Measurements from ENCODE around the gene ABCA7.

Gene ABCA7

GRCh38 chr19:1035998-1036621 lies 3.8 kb upstream of the ABCA7 start:
- DNase-seq (ENCODE audit: extremely low read depth, low read depth): no peak
- no peak for TF ChIP-seq CTCF (IDR thresholded peaks at IDR 0.05; ENCODE audit: low read depth, low read length, missing control alignments)
- no peak overlapping the region for H3K4me3 ChIP-seq (replicated peaks; ENCODE audit: low read depth, low read length)

GRCh38 chr19:1037621-1038064 lies 2.3 kb upstream of the ABCA7 start:
- TF ChIP-seq CTCF (IDR thresholded peaks at IDR 0.05; ENCODE audit: low read depth, low read length, missing control alignments): no peak
- no peak overlapping the region for H3K4me3 ChIP-seq (replicated peaks; ENCODE audit: low read depth, low read length)
- DNase-seq (ENCODE audit: extremely low read depth, low read depth): no peak

GRCh38 chr19:1038978-1039645 lies 795 bp upstream of the ABCA7 start:
- H3K4me3 ChIP-seq (replicated peaks; ENCODE audit: low read depth, low read length): no peak overlapping the region
- no peak for DNase-seq (ENCODE audit: extremely low read depth, low read depth)
- TF ChIP-seq CTCF (IDR thresholded peaks at IDR 0.05; ENCODE audit: low read depth, low read length, missing control alignments): no peak

GRCh38 chr19:1040476-1041271 lies 767 bp downstream of the ABCA7 start:
- DNase-seq (ENCODE audit: extremely low read depth, low read depth): peak; percentile 86
- no peak for TF ChIP-seq CTCF (IDR thresholded peaks at IDR 0.05; ENCODE audit: low read depth, low read length, missing control alignments)
- peak overlapping the region; percentile 50 for H3K4me3 ChIP-seq (replicated peaks; ENCODE audit: low read depth, low read length)

- peak overlapping the region; percentile 50; the same call in 1 of the 2 replicates for H3K4me3 ChIP-seq (replicated peaks; ENCODE audit: low read depth, low read length)
- no peak for DNase-seq (ENCODE audit: extremely low read depth, low read depth)
- no peak for TF ChIP-seq CTCF (IDR thresholded peaks at IDR 0.05; ENCODE audit: low read depth, low read length, missing control alignments)
These were observed 1.4 kb downstream of the ABCA7 start for GRCh38 chr19:1041272-1041834.

- no peak for TF ChIP-seq CTCF (IDR thresholded peaks at IDR 0.05; ENCODE audit: low read depth, low read length, missing control alignments)
- H3K4me3 ChIP-seq (replicated peaks; ENCODE audit: low read depth, low read length): no peak overlapping the region
- no peak for DNase-seq (ENCODE audit: extremely low read depth, low read depth)
These were observed 2.2 kb downstream of the ABCA7 start for GRCh38 chr19:1041835-1042685.

All from HFF-Myc (cell line).